Right lobe of liver (tissue), 6 donors: ENCODE measurements around the gene KL. TPM values are rescaled to one million over a fixed set of nuclear protein-coding genes. Genes with fewer than 3 reads are reported as not detected.
A peak's percentile ranks its signal among the peaks of the same experiment; 100 is the strongest.

Experiments
- ATAC-seq, 4 donors: fragments of 200-7000 bp; cut with Tn5 transposase; one replicate each; pipeline ENCODE4 v1.9.1; 2020; ENCODE audit warnings: mild to moderate bottlenecking in 4 of 4, moderate library complexity in 4 of 4
- DNase-seq, 3 donors: peaks; one replicate each; pipeline ENCODE4 v3.0.0-alpha.2; 2020
- H3K27ac ChIP-seq, 3 donors: fragments of 200-600 bp; one replicate each; pipeline ENCODE4 v1.8.0; 2022
- H3K27me3 ChIP-seq, 2 donors: fragments of 200-600 bp; one replicate each; pipeline ENCODE4 v1.8.0; 2022
- H3K36me3 ChIP-seq, 4 donors: fragments of 200-600 bp; sonication (generic) in 1 of 4; one replicate each; pipeline versions ENCODE4 v1.5.1 to v1.8.0; 2017 to 2022; ENCODE audit warnings: control low read depth in 1 of 4
- H3K4me1 ChIP-seq, 4 donors: fragments of 200-600 bp; sonication (generic) in 1 of 4; one replicate each; pipeline versions ENCODE4 v1.5.1 to v1.8.0; 2017 to 2022; ENCODE audit warnings: control low read depth in 1 of 4
- H3K4me3 ChIP-seq, 3 donors: fragments of 200-600 bp; one replicate each; pipeline ENCODE4 v1.8.0; 2022
- H3K9me3 ChIP-seq, 4 donors: fragments of 200-600 bp; sonication (generic) in 1 of 4; one replicate each; pipeline versions ENCODE4 v1.5.1 to v1.8.0; 2017 to 2022; ENCODE audit warnings: control low read depth in 1 of 4
- CTCF ChIP-seq, 4 donors: fragments of 200-600 bp in 3 of 4; fragments of 450-650 bp in 1 of 4; IDR thresholded peaks; one replicate each; pipeline versions ENCODE4 v1.5.1 to v1.8.0; 2016 to 2022; ENCODE audit warnings: antibody characterized with exemption in 4 of 4, mild to moderate bottlenecking in 2 of 4
- POLR2A ChIP-seq: fragments of 450-650 bp; IDR thresholded peaks from one replicate; pipeline ENCODE4 v1.6.1; 2017; ENCODE audit warnings: antibody characterized with exemption, mild to moderate bottlenecking
- WGBS: methylation state at CpG from one replicate; pipeline ENCODE4 v1.1.6; 2018; ENCODE audit warnings: low coverage, low lambda C conversion rate; ENCODE audit not compliant: insufficient coverage; ENCODE audit errors: missing lambda C conversion rate; 5-methylcytosine and 5-hydroxymethylcytosine counted together
- intact Hi-C, 2 donors: fragments of 100-400 bp; cut with DNase I; formaldehyde crosslinking; loops; one replicate each; pipeline versions ENCODE4 v1.11.2 to v1.14.1; 2022
- total RNA-seq, 6 experiments: library from RNA; depleted of rRNA in 2 of 6; stranded (reverse); fragments of >200 nt in 2 of 6; fragmentation: NEBNext Ultra II Directional in 3 of 6; extraction: Animal tissue kit (Norgen Biotek cat#: 25700) in 3 of 6; gene quantifications; one replicate each; pipeline versions ENCODE4 v1.1.0 to v1.2.4, GENCODE V29; 2016 to 2023
- donor health status: DM: no; HTN: yes; CAD: no.
- donor health status: DM: no; HTN: no; CAD: no.
- donor health status: DM: no; HTN: no; CAD: no.
- donor health status: DM: no; HTN: yes; CAD: no.
- donor health status: DM: no; HTN: yes; CAD: no.

Gene KL
- total RNA-seq, 6 experiments from 2014 or later, result 0.09 to 1.2 (median 0.39) TPM

- Histone ChIP-seq H3K27me3 (no peaks in the 10 kb centered on the region), H3K27ac (no peak overlapping the region), H3K4me3 (no peak overlapping the region), H3K4me1 (no peaks in the 10 kb centered on the region), H3K36me3 (peaks cover 0 to 51% (median 18%) of the 10 kb centered on the region in 4 donors), H3K9me3 (no peaks in the 10 kb centered on the region)
- peak in 3 of 4 donors; percentile 34 to 67 (median 45) for ATAC-seq
- DNase-seq, result no peak
- intact Hi-C loops, result no loop called here
- TF ChIP-seq CTCF (IDR thresholded peaks at IDR 0.05) (no peak), POLR2A (no peak)
- WGBS, result 63% methylated on average over 8 of the region's 9 CpGs
Measured at GRCh38 chr13:33105387-33106005, 89.3 kb downstream of the KL start.

- Histone ChIP-seq H3K27ac (no peak overlapping the region), H3K36me3 (peaks cover 0 to 56% (median 18%) of the 10 kb centered on the region in 4 donors), H3K4me3 (no peak overlapping the region), H3K9me3 (no peaks in the 10 kb centered on the region), H3K27me3 (no peaks in the 10 kb centered on the region), H3K4me1 (no peaks in the 10 kb centered on the region)
- ATAC-seq, result no peak
- intact Hi-C loops, result no loop called here
- no peak for TF ChIP-seq CTCF (IDR thresholded peaks at IDR 0.05)
- no peak for TF ChIP-seq POLR2A
- 75% methylated on average over 3 of the region's 7 CpGs for WGBS
- DNase-seq, result no peak
Measured at GRCh38 chr13:33106656-33107360, 90.6 kb downstream of the KL start.

- no peak for ATAC-seq
- intact Hi-C loops, result no loop called here
- 91% methylated on average over 2 of the region's 2 CpGs for WGBS
Measured at GRCh38 chr13:33107361-33107760, 91.1 kb downstream of the KL start.

GRCh38 chr13:33108620-33109019 is 92.4 kb downstream of the KL start:
- TF ChIP-seq CTCF (IDR thresholded peaks at IDR 0.05) (no peak), POLR2A (no peak)
- no peak for ATAC-seq
- intact Hi-C loops, result no loop called here

More at GRCh38 chr13:33107361-33107760, 91.1 kb downstream of the KL start:
- Histone ChIP-seq H3K4me1 (no peaks in the 10 kb centered on the region), H3K27ac (no peak overlapping the region), H3K36me3 (peaks cover 0 to 56% (median 18%) of the 10 kb centered on the region in 4 donors), H3K4me3 (no peak overlapping the region), H3K9me3 (no peaks in the 10 kb centered on the region), H3K27me3 (no peaks in the 10 kb centered on the region)
- DNase-seq, result no peak
- TF ChIP-seq CTCF (IDR thresholded peaks at IDR 0.05) (no peak), POLR2A (no peak)

More at GRCh38 chr13:33108620-33109019, 92.4 kb downstream of the KL start:
- WGBS, result 98% methylated on average over 5 of the region's 5 CpGs
- peaks cover 0 to 59% (median 18%) of the 10 kb centered on the region in 4 donors for H3K36me3 ChIP-seq
- H3K4me1 ChIP-seq, result no peaks in the 10 kb centered on the region
- no peak overlapping the region for H3K4me3 ChIP-seq
- H3K9me3 ChIP-seq, result no peaks in the 10 kb centered on the region
- H3K27me3 ChIP-seq, result no peaks in the 10 kb centered on the region
- DNase-seq, result no peak
- no peak overlapping the region for H3K27ac ChIP-seq
